ENCODE results near the gene UBN1.

UBN1 gene

DNA sequence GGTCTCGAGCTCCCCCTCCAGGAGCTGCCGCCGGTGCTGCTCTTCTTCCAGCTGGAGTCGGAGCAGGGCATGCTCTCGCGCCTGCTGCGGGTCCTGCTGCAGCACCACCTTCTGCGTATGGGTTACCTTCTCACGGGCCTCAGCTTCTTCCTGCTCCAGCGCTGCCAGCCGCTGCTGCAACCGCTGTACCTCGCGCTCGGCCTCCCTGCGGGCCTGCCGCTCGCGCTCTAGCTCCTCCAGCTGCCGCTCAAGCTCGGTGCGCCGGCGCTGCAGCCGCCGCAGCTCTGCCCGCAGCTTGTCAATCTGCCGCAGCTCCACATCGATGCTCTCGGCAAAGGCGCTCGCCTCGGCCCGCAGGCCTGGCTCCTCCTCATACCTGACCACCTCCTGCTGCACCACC, 36.9 kb downstream of the UBN1 start:
- Histone ChIP-seq H3K79me1 (replicated peaks; ENCODE audit: low read length, poor library complexity, severe bottlenecking) (peaks cover 40% of the 10 kb centered on the region), H3K4ac (ENCODE audit: low read depth in 1 of 2, low read length in 2 of 2) (no peak overlapping the region), H3K27ac (ENCODE audit: low read length, poor library complexity, severe bottlenecking) (no peak overlapping the region), H3K4me2 (ENCODE audit: low read length, poor library complexity, severe bottlenecking) (no peak overlapping the region), H3K14ac (ENCODE audit: low read length in 2 of 2) (no peak overlapping the region), H2BK120ac (ENCODE audit: low read depth, low read length) (no peak overlapping the region), H2BK15ac (ENCODE audit: low read depth, poor library complexity, severe bottlenecking) (no peak overlapping the region), H2BK12ac (ENCODE audit: low read length in 2 of 2) (no peak overlapping the region), H2BK5ac (ENCODE audit: low read depth, low read length, poor library complexity, severe bottlenecking) (no peak overlapping the region), H3K9ac (ENCODE audit: low read length) (no peak overlapping the region), H3K23ac (ENCODE audit: low read length in 2 of 2) (no peak overlapping the region), H3K4me3 (ENCODE audit: insufficient read depth in 1 of 2, low read depth in 1 of 2, low read length in 2 of 2) (no peak overlapping the region), H3K36me3 (ENCODE audit: control insufficient read depth in 1 of 2, insufficient read depth in 2 of 2, low read depth in 1 of 2, low read length in 2 of 2) (peaks cover 84 to 97% of the 10 kb centered on the region in 2 experiments), H2AK5ac (ENCODE audit: low read length, severe bottlenecking) (no peak overlapping the region), H3K18ac (ENCODE audit: low read depth in 1 of 2, low read length in 2 of 2) (no peak overlapping the region), H4K91ac (ENCODE audit: low read length) (no peak overlapping the region), H3K9me3 (ENCODE audit: control insufficient read depth, low read length) (no peaks in the 10 kb centered on the region), H4K8ac (ENCODE audit: low read length) (no peak overlapping the region), H3K4me1 (ENCODE audit: control insufficient read depth, insufficient read depth, low read depth, low read length) (peaks cover 18% of the 10 kb centered on the region), H3K27me3 (ENCODE audit: control insufficient read depth in 1 of 2, insufficient read depth in 1 of 2, low read length in 2 of 2) (no peaks in the 10 kb centered on the region), H2AFZ (ENCODE audit: low read depth, low read length) (no peak overlapping the region)
- WGBS: 96% methylated on average over 34 of the region's 34 CpGs
- DNase-seq: no peak

GRCh38 chr16:4884972-4885874, 37.9 kb downstream of the UBN1 start:
- no peak overlapping the region for H4K91ac ChIP-seq (ENCODE audit: low read length)
- no peak overlapping the region for H4K8ac ChIP-seq (ENCODE audit: low read length)
- H2BK15ac ChIP-seq (ENCODE audit: low read depth, poor library complexity, severe bottlenecking): no peak overlapping the region
- H3K79me1 ChIP-seq (replicated peaks; ENCODE audit: low read length, poor library complexity, severe bottlenecking): peaks cover 40% of the 10 kb centered on the region
- H2BK5ac ChIP-seq (ENCODE audit: low read depth, low read length, poor library complexity, severe bottlenecking): no peak overlapping the region
- no peak overlapping the region for H3K4me3 ChIP-seq (ENCODE audit: insufficient read depth in 1 of 2, low read depth in 1 of 2, low read length in 2 of 2)
- H3K9ac ChIP-seq (ENCODE audit: low read length): no peak overlapping the region
- no peak overlapping the region for H3K14ac ChIP-seq (ENCODE audit: low read length in 2 of 2)
- no peak overlapping the region for H3K27ac ChIP-seq (ENCODE audit: low read length, poor library complexity, severe bottlenecking)
- DNase-seq: no peak
- no peak overlapping the region for H3K4ac ChIP-seq (ENCODE audit: low read depth in 1 of 2, low read length in 2 of 2)
- H3K36me3 ChIP-seq (ENCODE audit: control insufficient read depth in 1 of 2, insufficient read depth in 2 of 2, low read depth in 1 of 2, low read length in 2 of 2): peaks cover 83 to 97% of the 10 kb centered on the region in 2 experiments
- H2BK120ac ChIP-seq (ENCODE audit: low read depth, low read length): no peak overlapping the region
- H2AK5ac ChIP-seq (ENCODE audit: low read length, severe bottlenecking): no peak overlapping the region
- no peak overlapping the region for H3K4me2 ChIP-seq (ENCODE audit: low read length, poor library complexity, severe bottlenecking)
- H2AFZ ChIP-seq (ENCODE audit: low read depth, low read length): no peak overlapping the region
- no peak overlapping the region for H3K23ac ChIP-seq (ENCODE audit: low read length in 2 of 2)
- H3K18ac ChIP-seq (ENCODE audit: low read depth in 1 of 2, low read length in 2 of 2): no peak overlapping the region
- H3K9me3 ChIP-seq (ENCODE audit: control insufficient read depth, low read length): no peaks in the 10 kb centered on the region
- WGBS: 96% methylated on average over 45 of the region's 45 CpGs
- peaks cover 18% of the 10 kb centered on the region for H3K4me1 ChIP-seq (ENCODE audit: control insufficient read depth, insufficient read depth, low read depth, low read length)
- H2BK12ac ChIP-seq (ENCODE audit: low read length in 2 of 2): no peak overlapping the region
- H3K27me3 ChIP-seq (ENCODE audit: control insufficient read depth in 1 of 2, insufficient read depth in 1 of 2, low read length in 2 of 2): no peaks in the 10 kb centered on the region

- Histone ChIP-seq H3K27ac (ENCODE audit: low read length, poor library complexity, severe bottlenecking) (no peak overlapping the region), H2AK5ac (ENCODE audit: low read length, severe bottlenecking) (no peak overlapping the region), H3K23ac (ENCODE audit: low read length in 2 of 2) (no peak overlapping the region), H2AFZ (ENCODE audit: low read depth, low read length) (no peak overlapping the region), H3K4me1 (ENCODE audit: control insufficient read depth, insufficient read depth, low read depth, low read length) (peaks cover 18% of the 10 kb centered on the region), H2BK120ac (ENCODE audit: low read depth, low read length) (no peak overlapping the region), H2BK12ac (ENCODE audit: low read length in 2 of 2) (no peak overlapping the region), H3K36me3 (ENCODE audit: control insufficient read depth in 1 of 2, insufficient read depth in 2 of 2, low read depth in 1 of 2, low read length in 2 of 2) (peaks cover 86 to 97% of the 10 kb centered on the region in 2 experiments), H3K4ac (ENCODE audit: low read depth in 1 of 2, low read length in 2 of 2) (no peak overlapping the region), H3K4me2 (ENCODE audit: low read length, poor library complexity, severe bottlenecking) (no peak overlapping the region), H3K18ac (ENCODE audit: low read depth in 1 of 2, low read length in 2 of 2) (no peak overlapping the region), H3K9me3 (ENCODE audit: control insufficient read depth, low read length) (no peaks in the 10 kb centered on the region), H4K91ac (ENCODE audit: low read length) (no peak overlapping the region), H3K27me3 (ENCODE audit: control insufficient read depth in 1 of 2, insufficient read depth in 1 of 2, low read length in 2 of 2) (no peaks in the 10 kb centered on the region), H2BK5ac (ENCODE audit: low read depth, low read length, poor library complexity, severe bottlenecking) (no peak overlapping the region), H3K4me3 (ENCODE audit: insufficient read depth in 1 of 2, low read depth in 1 of 2, low read length in 2 of 2) (no peak overlapping the region), H3K79me1 (replicated peaks; ENCODE audit: low read length, poor library complexity, severe bottlenecking) (peaks cover 36% of the 10 kb centered on the region), H4K8ac (ENCODE audit: low read length) (no peak overlapping the region), H3K14ac (ENCODE audit: low read length in 2 of 2) (no peak overlapping the region), H3K9ac (ENCODE audit: low read length) (no peak overlapping the region), H2BK15ac (ENCODE audit: low read depth, poor library complexity, severe bottlenecking) (no peak overlapping the region)
- over 99% methylated on average over 5 of the region's 5 CpGs for WGBS
- no peak for DNase-seq
Measured at GRCh38 chr16:4886151-4886550, 38.9 kb downstream of the UBN1 start.

GRCh38 chr16:4888428-4889135, 41.3 kb downstream of the UBN1 start:
- Histone ChIP-seq H2BK15ac (ENCODE audit: low read depth, poor library complexity, severe bottlenecking) (no peak overlapping the region), H3K27me3 (ENCODE audit: control insufficient read depth in 1 of 2, insufficient read depth in 1 of 2, low read length in 2 of 2) (no peaks in the 10 kb centered on the region), H3K9ac (ENCODE audit: low read length) (no peak overlapping the region), H3K79me1 (replicated peaks; ENCODE audit: low read length, poor library complexity, severe bottlenecking) (peaks cover 34% of the 10 kb centered on the region), H4K8ac (ENCODE audit: low read length) (no peak overlapping the region), H2BK12ac (ENCODE audit: low read length in 2 of 2) (no peak overlapping the region), H3K4me3 (ENCODE audit: insufficient read depth in 1 of 2, low read depth in 1 of 2, low read length in 2 of 2) (peak overlapping the region in 1 of 2 experiments; percentile 5), H4K91ac (ENCODE audit: low read length) (no peak overlapping the region), H3K18ac (ENCODE audit: low read depth in 1 of 2, low read length in 2 of 2) (no peak overlapping the region), H3K23ac (ENCODE audit: low read length in 2 of 2) (no peak overlapping the region), H3K9me3 (ENCODE audit: control insufficient read depth, low read length) (no peaks in the 10 kb centered on the region), H3K36me3 (ENCODE audit: control insufficient read depth in 1 of 2, insufficient read depth in 2 of 2, low read depth in 1 of 2, low read length in 2 of 2) (peaks cover 93 to 97% of the 10 kb centered on the region in 2 experiments), H3K27ac (ENCODE audit: low read length, poor library complexity, severe bottlenecking) (no peak overlapping the region), H2AK5ac (ENCODE audit: low read length, severe bottlenecking) (no peak overlapping the region), H3K14ac (ENCODE audit: low read length in 2 of 2) (no peak overlapping the region), H3K4me2 (ENCODE audit: low read length, poor library complexity, severe bottlenecking) (no peak overlapping the region), H2BK120ac (ENCODE audit: low read depth, low read length) (no peak overlapping the region), H2AFZ (ENCODE audit: low read depth, low read length) (no peak overlapping the region), H3K4me1 (ENCODE audit: control insufficient read depth, insufficient read depth, low read depth, low read length) (peaks cover 15% of the 10 kb centered on the region), H3K4ac (ENCODE audit: low read depth in 1 of 2, low read length in 2 of 2) (no peak overlapping the region), H2BK5ac (ENCODE audit: low read depth, low read length, poor library complexity, severe bottlenecking) (no peak overlapping the region)
- peak; percentile 4 for DNase-seq
- 98% methylated on average over 7 of the region's 9 CpGs for WGBS
